ENCODE data around the gene PIEZO1.
"Not testable (repeated sequence)": the region's sequence is repeated elsewhere in the genome, so short reads cannot be mapped to it uniquely, and the experiment has no call there.

PIEZO1 gene

DNA sequence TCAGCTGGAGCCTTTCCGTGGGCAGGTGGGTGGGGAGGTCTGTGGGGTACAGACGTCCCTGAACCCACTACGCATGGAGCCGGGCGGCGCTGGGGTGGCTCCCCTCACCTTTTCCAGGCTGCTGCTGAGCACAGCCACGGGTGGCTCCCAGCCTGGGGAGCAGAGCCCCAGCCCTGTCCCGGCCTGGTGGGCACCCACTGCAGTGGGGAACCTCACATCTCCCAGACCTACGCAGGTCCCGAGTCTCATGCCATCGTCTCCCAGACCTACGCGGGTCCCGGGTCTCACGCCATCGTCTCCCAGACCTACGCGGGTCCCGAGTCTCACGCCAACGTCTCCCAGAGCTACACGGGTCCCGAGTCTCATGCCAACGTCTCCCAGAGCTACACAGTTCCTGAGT, 43.7 kb upstream of the PIEZO1 start:
- TF ChIP-seq, protein P1, sequence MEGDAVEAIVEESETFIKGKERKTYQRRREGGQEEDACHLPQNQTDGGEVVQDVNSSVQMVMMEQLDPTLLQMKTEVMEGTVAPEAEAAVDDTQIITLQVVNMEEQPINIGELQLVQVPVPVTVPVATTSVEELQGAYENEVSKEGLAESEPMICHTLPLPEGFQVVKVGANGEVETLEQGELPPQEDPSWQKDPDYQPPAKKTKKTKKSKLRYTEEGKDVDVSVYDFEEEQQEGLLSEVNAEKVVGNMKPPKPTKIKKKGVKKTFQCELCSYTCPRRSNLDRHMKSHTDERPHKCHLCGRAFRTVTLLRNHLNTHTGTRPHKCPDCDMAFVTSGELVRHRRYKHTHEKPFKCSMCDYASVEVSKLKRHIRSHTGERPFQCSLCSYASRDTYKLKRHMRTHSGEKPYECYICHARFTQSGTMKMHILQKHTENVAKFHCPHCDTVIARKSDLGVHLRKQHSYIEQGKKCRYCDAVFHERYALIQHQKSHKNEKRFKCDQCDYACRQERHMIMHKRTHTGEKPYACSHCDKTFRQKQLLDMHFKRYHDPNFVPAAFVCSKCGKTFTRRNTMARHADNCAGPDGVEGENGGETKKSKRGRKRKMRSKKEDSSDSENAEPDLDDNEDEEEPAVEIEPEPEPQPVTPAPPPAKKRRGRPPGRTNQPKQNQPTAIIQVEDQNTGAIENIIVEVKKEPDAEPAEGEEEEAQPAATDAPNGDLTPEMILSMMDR (IDR thresholded peaks at IDR 0.05; ENCODE audit: low read depth, low read length, missing control alignments) = no peak
- no peak for DNase-seq (ENCODE audit: low read depth)
- H3K4me3 ChIP-seq (ENCODE audit: low read depth, low read length) = no peak overlapping the region

DNA sequence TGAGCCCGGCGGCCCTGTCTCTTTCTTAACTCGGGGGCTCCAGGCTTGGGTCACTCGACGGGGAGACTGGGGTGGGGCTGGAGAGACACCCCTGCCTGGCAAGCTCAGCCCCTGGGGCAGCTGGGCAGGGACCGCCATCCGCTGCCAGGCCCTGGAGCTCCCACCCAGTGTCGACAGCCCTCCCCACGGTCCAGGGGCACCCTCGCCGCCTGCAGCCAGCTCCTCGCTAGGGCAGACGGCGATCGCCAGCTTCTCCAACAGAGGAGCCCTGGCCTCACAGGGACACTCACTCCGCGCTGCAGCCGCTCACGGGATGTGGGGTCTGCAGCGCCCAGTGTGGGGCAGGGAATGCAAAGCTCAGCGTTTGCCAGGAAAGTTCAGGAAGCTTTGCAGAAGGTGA, 42.7 kb upstream of the PIEZO1 start:
- no peak overlapping the region for H3K4me3 ChIP-seq (ENCODE audit: low read depth, low read length)
- TF ChIP-seq, protein P1 (IDR thresholded peaks at IDR 0.05; ENCODE audit: low read depth, low read length, missing control alignments) = no peak
- DNase-seq (ENCODE audit: low read depth) = no peak

DNA sequence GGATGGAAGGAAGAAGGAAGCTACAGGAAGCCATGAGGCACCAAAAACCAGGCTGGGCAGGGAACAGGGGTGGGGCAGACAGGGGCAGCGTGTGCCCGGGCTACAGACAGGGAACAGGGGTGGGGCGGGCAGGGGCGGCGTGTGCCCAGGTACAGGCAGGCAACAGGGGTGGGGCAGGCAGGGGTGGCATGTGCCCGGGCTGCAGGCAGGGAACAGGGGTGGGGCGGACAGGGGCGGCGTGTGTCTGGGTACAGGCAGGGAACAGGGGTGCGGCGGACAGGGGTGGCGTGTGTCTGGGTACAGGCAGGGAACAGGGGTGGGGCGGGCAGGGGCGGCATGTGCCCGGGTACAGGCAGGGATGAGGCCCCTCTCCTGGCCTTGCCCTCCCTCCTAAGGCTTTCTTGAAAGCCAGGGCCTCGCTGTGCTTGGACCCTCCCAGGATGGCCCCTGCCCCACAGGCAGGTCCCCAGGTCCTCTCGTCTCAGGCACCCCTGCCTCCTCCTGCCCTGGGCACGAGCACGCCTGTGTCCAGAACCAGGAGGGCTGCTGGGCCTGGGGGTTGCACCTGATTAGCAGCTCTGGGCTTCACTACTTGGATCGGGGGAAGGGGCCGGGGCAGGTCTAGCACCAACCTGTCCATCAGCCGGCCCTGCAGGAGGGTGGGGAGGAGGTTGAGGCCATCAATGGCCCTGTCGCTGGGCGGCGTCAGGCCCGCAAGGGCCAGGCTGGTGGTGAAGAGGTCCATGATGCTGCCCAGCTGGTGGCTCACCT, 41.2 kb upstream of the PIEZO1 start:
- DNase-seq (ENCODE audit: low read depth) = no peak
- no peak overlapping the region for H3K4me3 ChIP-seq (ENCODE audit: low read depth, low read length)
- TF ChIP-seq, protein P1 (IDR thresholded peaks at IDR 0.05; ENCODE audit: low read depth, low read length, missing control alignments) = no peak

DNA sequence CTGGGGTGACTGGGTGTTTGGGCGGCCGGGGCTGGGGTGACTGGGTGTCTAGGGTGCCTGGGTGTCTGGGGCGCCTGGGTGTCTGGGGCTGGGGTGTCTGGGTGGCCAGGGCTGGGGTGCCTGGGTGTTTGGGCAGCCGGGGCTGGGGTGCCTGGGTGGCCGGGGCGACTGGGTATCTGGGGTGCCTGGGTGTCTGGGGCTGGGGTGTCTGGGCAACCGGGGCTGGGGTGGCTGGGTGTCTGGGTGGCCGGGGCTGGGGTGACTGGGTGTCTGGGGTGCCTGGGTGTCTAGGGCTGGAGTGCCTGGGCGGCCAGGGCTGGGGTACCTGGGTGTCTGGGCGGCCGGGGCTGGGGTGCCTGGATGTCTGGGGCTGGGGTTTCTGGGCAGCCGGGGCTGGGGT, 40.1 kb upstream of the PIEZO1 start:
- TF ChIP-seq, protein P1 (IDR thresholded peaks at IDR 0.05; ENCODE audit: low read depth, low read length, missing control alignments) = no peak
- no peak overlapping the region for H3K4me3 ChIP-seq (ENCODE audit: low read depth, low read length)
- DNase-seq (ENCODE audit: low read depth) = no peak

DNA sequence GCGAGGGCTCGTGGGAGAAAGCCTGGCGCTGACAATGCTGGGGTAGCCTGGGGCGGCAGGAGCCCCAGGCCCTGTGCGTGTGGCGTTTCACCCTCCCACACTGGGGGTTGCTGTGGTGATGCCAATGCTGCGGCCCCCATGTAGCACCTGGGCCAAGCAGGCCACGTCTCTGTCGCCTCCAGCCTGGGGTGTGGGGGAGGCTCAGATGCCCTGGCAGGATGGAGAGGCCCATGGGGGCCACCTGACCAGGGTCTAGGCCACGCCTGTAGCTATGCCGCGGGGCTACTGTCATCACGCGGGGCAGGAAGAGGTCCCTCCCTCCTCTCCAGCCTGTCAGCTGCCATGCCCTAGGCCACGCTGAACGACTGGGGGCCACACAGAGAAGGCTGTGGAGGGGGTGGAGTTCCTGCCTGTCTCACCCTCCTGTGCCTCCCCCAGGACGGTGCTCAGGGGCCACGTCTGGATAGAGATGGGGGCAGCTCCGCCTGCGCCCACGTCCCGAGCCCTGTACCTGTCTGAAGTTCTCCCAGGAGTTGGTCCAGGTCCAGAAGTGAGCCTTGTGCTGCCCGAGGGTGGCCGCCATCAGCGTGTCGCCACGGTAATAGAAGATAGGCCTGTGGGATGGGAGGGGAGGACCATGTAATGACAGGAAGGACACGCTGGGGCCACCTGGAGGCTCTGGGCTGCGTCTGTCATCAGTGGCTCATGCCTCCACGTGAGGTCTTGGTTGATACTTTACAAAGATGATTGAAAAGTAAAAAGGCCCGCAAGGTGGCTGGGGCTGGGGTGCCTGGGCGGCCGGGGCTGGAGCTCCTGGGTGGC, 39.4 kb upstream of the PIEZO1 start:
- no peak overlapping the region for H3K4me3 ChIP-seq (ENCODE audit: low read depth, low read length)

DNA sequence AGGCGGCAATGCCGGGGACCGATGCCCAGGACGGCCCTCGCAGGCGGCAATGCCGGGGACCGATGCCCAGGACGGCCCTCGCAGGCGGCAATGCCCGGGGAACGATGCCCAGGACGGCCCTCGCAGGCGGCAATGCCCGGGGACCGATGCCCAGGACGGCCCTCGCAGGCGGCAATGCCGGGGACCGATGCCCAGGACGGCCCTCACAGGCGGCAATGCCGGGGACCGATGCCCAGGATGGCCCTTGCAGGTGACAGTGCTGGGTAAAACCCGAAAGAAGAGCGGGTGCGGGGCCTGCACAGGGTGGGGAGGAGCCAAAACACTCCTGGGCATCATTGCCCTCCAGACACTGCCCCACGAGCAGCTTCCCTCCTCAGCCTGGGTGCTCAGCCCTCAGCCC, 38.6 kb upstream of the PIEZO1 start:
- not testable (repeated sequence) for H3K4me3 ChIP-seq (ENCODE audit: low read depth, low read length); DNase-seq (ENCODE audit: low read depth)

More for the DNA sequence above, 39.4 kb upstream of the PIEZO1 start:
- TF ChIP-seq, protein P1 (IDR thresholded peaks at IDR 0.05; ENCODE audit: low read depth, low read length, missing control alignments) = no peak
- DNase-seq (ENCODE audit: low read depth) = no peak

DNA sequence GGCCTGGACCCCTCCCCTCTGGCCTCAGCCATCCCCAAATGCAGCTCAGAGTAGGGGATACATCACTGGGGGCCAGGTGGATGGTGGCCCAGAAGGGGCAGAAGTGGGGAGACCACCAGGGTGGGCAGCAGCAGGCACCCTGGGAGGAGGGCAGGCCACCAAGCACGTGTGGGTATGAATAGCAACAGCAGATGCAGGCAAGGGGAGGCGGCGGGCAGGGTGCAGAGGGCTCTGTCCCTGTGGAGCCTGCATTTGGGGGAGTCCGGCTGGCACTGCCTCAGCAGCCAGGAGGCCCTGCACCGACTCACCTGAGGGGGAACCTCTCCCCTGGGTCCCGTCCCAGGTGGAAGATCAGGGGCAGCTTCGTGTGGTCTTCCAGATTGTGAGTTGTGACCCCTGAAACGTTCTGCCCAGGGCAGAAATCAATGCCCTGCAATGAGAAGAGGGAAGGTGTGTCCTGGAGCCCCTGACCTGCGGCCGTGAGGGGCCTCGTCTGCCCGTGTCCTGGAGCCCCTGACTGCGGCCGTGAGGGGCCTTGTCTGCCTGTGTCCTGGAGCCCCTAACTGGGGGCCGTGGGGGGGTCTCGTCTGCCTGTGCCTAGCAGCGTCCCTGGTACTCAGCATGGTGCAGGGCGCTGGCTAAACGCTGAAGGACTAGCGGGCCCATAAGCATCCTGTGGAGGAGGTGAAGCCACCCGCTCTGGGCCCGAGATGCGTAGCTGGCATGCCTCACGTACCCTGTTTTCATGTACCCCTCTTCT, 37.4 kb upstream of the PIEZO1 start:
- H3K4me3 ChIP-seq (ENCODE audit: low read depth, low read length) = no peak overlapping the region
- TF ChIP-seq, protein P1 (IDR thresholded peaks at IDR 0.05; ENCODE audit: low read depth, low read length, missing control alignments) = no peak

More for the DNA sequence above, 37.4 kb upstream of the PIEZO1 start:
- no peak for DNase-seq (ENCODE audit: low read depth)
